HG03045 (cell line): ENCODE measurements around the gene ENPP6.
"Not testable (repeated sequence)": the region's sequence is repeated elsewhere in the genome, so short reads cannot be mapped to it uniquely, and the experiment has no call there.

ENCODE experiments used
- ATAC-seq: cut with Tn5 transposase; IDR thresholded peaks from one replicate; pipeline ENCODE4 v1.9.1; 2021; ENCODE audit warnings: mild to moderate bottlenecking, moderate library complexity; ENCODE audit not compliant: unreplicated experiment

Gene ENPP6

DNA sequence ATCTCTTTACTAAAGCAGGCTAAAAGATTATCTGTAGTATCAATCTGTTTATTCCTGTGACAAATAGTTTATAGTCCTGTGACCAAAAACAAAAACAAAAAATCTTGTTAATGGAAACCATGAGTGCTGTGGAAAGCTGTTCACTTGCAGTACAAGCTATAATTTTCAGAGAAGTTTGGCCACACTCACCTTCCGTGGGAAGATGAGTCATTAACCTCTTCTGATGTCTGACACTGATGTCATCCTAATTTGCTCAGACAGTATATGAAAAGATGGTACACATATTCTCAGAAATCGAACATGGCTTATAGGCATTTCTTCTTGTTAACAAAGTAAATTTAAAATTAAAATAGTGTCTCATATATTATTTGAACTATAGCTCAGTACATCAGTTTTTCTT lies 19.9 kb upstream of the ENPP6 start:
- no peak for ATAC-seq

DNA sequence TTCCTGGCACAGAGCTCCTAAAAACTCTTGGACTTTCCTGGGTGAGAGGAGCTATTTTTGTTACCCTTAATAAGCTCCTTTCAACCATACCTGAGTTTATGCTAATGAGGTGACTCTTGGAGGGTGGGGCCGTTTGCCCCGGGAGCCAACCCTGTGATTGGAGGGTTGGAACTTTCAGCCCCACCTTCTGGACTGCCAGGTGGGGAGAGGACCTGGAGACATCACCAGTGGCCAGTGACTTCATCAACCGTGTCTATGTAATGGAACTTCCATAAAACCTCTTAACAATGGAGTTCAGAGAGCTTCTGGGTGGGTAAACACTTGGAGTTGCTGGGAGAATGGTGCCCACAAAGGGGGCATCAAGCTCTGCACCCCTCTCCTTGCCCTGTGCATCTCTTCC lies 17.9 kb upstream of the ENPP6 start:
- no peak for ATAC-seq

GRCh38 chr4:184234155-184234554 lies 16.5 kb upstream of the ENPP6 start:
- no peak for ATAC-seq

- no peak for ATAC-seq
Measured at GRCh38 chr4:184232975-184233374, 15.3 kb upstream of the ENPP6 start.

GRCh38 chr4:184232202-184232601 lies 14.5 kb upstream of the ENPP6 start:
- no peak for ATAC-seq

- no peak for ATAC-seq
Measured at GRCh38 chr4:184231573-184231972, 13.9 kb upstream of the ENPP6 start.

- ATAC-seq, result no peak
Measured at GRCh38 chr4:184228056-184228705, 10.5 kb upstream of the ENPP6 start.

DNA sequence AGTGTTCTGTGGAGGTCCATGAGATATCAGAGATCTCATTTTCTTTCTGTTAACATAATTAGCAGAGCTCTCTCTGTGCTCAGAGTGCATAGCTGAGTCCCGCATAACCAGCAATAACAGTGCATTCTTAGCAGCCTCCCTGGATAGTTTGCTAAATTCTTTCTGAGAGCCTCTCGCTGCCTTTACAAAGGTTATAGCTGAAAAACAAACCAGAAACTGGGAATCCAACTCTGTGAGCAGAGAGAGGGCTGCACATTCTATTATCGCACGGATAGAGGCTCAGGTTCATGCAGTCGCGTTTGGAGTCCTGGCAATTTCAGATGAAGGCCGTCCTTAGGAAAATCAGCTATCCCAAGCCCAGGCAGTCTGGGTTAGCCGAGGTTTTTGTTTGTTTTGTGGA lies 1.2 kb downstream of the ENPP6 start:
- ATAC-seq, result no peak

GRCh38 chr4:184215709-184216328 lies 1.9 kb downstream of the ENPP6 start:
- ATAC-seq, result no peak

DNA sequence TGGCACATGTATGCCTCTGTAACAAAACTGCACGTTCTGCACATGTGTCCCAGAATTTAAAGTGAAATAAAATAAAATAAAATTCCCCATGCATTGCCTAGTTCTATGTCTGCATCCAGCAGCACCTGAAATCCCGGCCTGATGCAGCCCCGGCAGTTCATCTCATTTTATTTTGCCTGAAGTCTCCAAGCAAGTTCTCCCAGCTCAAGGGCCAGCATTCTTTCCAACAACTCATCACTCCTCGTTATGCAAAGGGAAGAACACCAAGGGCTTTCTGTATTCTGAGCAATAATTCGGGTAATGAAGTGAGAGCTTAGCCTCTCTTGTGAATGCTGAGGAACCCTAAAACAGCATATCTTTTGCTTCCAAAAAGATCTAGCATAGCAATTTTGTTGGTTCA lies 2.7 kb downstream of the ENPP6 start:
- ATAC-seq, result no peak

- not testable (repeated sequence) for ATAC-seq
Measured at GRCh38 chr4:184207734-184208607, 9.7 kb downstream of the ENPP6 start.

DNA sequence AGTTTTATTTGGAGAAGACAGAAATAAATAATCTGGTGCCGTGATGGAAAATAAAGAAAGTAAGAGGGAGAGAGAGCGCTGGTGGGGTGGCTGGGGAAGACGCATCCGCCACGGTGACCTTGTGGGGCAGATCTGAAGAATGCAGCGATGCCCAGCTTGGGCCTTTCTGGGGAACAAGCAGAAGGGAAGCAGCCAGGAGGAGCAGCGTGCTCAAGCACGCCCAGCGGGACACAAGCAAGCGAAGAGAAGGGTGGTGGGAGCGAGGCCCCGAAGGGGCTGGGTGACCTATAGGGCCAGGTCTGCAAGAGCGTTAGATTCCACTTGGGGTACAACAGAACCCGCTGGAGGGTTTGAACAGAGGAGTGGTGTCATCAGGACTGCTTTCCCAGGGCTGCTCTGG lies 12.4 kb downstream of the ENPP6 start:
- ATAC-seq, result no peak

GRCh38 chr4:184203300-184203699 lies 14.4 kb downstream of the ENPP6 start:
- no peak for ATAC-seq

- no peak for ATAC-seq
Measured at GRCh38 chr4:184201179-184201578, 16.5 kb downstream of the ENPP6 start.

- no peak for ATAC-seq
Measured at GRCh38 chr4:184200296-184200695, 17.4 kb downstream of the ENPP6 start.

DNA sequence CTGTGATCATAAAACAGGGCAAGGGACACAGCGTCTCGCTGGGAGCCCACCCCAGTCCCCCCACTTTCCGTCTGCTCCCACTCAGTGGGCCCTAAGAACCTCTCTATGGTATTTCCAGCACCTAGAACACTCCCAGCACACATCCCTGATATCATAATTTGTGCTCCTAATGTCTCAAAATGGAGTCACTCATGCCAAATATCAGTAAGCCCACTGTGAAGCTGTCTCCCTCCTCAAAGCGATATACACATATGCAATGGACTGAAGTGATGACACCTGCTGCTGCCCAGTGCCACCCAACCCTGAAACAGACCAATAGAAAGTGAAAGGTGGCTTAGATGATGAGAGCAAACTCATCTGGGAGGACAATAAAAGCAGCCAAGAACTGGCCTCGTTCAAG lies 17.9 kb downstream of the ENPP6 start:
- ATAC-seq, result no peak

GRCh38 chr4:184198190-184198589 lies 19.5 kb downstream of the ENPP6 start:
- no peak for ATAC-seq

DNA sequence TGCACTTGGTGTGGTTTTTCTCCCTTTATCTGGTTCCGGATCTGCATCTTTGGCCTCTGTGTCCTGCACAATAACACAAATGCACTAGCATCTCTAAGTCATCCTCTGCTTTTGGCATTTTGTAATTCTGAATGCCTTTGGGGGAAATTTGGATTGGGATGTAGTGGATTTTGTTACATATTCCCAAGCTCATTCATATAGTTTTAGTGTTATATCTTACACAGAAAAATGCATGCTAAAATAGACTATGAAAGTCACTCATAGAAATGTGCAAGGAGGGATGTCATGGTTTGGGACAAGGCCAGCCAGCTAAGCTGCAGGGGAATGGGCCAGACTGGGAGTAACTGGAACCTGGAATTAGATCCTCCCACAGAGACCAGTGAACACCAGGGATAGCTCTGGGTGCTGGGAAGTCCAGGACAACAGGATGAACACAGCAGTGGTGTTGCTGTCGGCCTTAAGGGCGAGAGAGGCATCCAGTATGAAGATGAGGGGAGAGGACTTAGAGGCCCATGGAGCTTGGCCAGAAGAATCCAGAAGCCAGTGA lies 20.1 kb downstream of the ENPP6 start:
- no peak for ATAC-seq

- ATAC-seq, result no peak
Measured at GRCh38 chr4:184196730-184197385, 20.8 kb downstream of the ENPP6 start.

GRCh38 chr4:184193556-184194525 lies 23.8 kb downstream of the ENPP6 start:
- no peak for ATAC-seq
